GM19328 (cell line): ENCODE results near the gene ZNF141.
A peak's percentile ranks its signal among the peaks of the same experiment; 100 is the strongest.
"Not testable (repeated sequence)": the region's sequence is repeated elsewhere in the genome, so short reads cannot be mapped to it uniquely, and the experiment has no call there.

ENCODE experiments used
- ATAC-seq: cut with Tn5 transposase; IDR thresholded peaks from one replicate; pipeline ENCODE4 v1.9.1; 2021; ENCODE audit warnings: mild to moderate bottlenecking, moderate library complexity; ENCODE audit not compliant: unreplicated experiment

ZNF141 gene

DNA sequence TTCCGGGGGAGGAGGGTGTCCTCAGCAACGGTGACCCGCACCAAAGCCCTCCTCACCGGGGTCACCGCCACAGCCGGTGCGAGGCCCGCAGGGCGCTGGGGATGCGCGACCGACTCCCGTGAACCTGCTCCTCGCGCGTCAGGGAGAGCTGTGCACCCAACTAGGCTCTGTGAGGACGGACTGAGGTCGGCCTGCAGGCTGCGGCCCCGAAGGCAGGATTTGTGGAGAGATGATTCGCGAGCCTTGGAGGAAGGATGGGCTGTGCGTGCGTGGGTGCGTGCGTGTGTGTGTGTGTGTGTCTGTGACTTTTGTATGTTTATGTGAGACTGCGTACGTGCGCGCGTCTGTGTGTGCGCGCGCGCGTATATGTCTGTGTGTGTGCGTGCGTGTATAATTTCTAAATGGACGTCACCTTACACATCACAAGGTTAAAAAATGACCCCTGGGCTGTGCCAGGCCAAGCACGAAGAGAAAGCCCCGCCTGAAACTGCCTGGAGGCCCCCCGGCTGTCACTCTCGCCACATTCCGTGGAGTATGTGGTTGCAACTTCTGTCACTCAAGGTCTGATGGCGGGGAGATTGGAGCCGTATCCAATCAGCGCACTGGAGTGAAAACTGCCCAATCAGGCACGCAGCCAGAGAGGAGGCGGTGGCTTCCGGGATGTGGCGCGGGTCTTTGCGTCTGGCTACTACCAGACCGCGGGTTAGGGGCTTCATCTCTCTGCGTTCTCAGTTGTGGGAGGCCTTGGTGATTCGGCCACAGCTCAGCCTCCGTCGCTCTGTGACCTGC, at the start of gene ZNF141:
TSS of gene ZNF141 (plus strand) at position 672 of the 789 bp plus-strand sequence. CDS start 170 bp downstream, outside the sequence.
- ATAC-seq, result peak; percentile 95

DNA sequence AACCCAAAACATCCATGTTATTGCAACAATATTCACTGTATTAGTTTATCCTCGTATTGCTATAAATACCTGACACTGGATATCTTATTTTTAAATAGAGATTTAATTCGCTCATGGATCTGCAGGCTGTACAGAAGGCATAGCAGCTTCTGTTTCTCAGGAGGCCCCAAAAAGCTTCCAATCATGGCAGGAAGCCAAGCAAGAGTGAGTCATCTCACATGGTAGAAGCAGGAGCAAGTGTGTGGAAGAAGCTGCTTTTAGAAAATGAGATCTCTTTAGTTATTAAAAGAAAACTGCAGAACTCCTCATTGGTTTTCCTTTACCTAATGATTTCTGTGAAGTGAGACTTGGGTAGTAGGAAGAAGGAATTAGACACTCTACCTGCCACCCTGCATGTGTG, 48.7 kb upstream of the ZNF141 start:
- no peak for ATAC-seq

DNA sequence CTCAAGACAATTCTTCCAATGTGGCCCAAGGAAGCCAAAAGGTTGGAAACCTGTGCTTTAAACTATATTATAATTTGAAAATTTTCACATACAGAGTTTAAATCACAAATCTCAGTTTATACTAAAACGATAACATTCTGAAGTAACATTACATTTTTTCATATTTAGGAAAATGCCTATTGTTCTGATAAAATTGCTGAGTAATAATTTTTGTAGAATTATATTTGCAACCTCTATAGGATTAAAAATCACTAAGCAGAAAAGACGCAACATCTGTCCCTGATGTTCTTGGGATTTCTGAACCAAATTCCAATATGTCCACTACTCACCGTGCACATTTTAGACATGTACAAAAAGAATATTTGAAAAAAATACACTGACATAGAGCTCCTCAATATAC, 42.9 kb upstream of the ZNF141 start:
- ATAC-seq, result no peak

DNA sequence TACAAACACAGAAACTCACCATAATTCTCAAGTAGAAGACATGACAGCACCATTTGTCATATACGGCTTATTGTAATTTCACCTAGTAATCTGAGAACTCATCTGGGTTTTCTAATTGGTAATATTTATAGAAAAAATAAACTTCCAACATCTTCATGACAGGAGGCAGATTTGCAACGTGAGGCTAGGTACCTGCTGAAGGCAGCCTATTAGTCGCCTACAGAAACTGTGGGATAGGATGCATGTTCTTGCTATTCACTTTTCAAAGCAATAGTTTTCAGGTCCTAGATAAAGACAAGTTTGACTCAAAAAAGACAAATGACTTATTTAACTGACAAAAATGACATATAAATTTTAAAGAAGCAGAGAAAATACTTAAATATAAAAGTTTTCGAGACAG, 35.2 kb upstream of the ZNF141 start:
- no peak for ATAC-seq

DNA sequence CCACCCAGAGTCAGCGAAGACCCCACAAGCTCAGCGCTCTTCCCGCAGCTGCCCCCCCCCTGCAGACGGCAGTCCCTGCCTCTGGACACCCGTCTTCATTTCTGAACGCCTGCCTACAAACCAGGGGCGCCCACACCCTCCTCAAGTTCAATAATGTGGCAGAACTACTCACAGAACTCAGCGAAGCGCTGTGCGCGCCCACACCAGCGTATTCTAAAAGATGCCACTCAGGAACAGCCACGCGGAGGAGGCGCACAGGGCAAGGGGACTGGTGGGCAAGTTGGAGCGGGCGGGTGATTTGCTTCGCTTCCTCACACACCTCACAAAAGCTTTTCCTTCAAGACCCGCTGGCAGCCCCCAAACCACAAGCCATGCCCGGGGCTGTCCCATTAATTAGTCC, 33.1 kb upstream of the ZNF141 start:
- not testable (repeated sequence) for ATAC-seq

DNA sequence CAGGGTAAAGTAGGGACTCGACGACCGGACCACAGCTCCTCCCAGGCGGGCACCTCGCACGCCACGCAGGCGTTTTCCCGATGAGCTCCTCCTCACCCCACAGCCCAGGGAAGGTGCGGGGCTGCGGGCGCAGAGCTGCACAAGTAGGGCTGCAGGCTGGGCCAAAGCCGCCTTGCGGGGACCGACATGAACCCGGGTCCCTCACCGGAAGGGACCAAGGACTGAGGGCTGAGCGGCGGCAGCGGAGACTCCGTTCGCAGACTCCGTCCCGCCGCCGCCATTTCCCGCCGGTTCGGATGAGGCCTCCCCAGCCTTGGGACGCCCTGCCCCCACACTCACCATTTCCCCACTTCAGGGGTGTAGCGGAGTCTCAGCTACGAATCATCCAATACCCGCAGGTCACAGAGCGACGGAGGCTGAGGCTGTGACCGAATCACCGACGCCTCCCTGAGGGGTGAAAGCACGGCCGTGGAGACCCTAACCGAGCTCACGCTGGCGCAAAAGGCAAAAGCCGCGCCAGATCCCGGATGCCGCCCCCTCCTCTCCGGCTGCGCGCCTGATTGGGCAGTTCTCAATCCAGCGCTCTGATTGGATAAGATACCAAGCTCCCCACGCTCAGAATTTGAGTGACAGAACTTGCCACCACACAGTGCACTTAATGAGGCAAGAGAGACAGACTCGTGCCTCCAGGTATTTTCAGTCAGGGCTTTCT, 32.5 kb upstream of the ZNF141 start, which contains the start of gene ZNF732:
TSS of gene ZNF732 (minus strand) at position 506 of the 712 bp plus-strand sequence. CDS start at position 342, 164 bp downstream.
- no peak for ATAC-seq

DNA sequence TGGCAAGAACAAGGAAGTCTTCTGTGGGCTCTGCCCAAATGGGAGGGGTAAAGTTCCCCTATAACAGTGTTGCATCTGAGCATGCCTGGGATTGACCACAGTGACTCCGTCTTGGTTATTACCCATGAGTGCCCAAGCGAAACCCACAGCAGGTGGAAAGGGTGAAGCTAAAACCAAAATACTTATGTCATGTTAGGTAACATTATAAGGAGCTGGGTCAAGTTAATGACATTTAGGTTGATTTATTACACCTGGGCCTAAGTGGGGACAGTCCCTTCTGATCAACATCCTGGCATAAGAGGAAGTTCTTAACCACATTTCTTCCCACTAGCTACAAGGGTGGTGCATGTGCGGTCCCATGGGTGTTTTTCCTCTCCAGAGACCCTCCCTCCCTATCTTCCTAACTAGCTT, 31.1 kb upstream of the ZNF141 start:
- no peak for ATAC-seq

DNA sequence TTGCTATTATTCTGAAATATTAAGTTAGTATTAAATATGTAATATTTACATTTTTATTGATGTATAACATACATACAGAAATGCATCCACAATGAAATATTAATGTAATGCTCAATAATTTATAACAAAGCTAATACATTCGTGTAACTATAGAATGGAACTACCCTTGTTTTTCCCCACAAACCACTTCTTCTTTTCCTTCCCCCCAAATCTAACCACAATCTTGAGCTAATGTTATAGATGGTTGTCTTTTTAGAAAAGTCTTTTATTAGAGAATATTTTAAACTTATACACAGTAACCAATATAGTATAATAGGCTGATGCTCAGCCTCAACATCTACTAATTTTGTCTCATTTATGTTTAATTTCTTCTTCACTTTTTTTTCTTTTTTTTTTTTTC, 27.8 kb upstream of the ZNF141 start:
- no peak for ATAC-seq

DNA sequence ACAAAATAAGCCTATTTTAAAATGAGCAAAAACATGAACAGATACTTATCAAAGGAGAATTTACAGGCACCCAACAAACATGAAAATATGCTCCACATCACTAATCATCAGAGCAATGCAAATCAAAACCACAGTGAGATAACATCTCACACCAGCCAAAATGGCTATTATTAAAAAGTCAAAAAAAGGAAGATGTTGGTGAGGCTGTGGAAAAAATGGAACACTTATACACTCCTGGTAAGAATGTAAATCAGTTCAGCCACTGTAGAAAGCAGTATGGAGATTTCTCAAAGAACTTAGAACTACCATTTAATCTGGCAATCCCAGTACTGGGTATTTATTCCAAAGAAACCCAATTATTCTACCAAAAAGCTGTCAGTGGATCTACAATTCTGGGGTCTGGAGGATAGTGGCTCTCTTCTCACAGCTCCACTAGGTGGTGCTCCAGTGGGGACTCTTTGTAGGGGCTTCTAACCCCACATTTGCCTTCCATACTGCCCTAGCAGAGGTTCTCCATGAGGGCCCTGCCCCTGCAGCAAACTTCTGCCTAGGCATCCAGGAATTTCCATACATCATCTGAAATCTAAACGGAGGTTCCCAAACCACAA, 23.2 kb upstream of the ZNF141 start:
- ATAC-seq, result no peak

DNA sequence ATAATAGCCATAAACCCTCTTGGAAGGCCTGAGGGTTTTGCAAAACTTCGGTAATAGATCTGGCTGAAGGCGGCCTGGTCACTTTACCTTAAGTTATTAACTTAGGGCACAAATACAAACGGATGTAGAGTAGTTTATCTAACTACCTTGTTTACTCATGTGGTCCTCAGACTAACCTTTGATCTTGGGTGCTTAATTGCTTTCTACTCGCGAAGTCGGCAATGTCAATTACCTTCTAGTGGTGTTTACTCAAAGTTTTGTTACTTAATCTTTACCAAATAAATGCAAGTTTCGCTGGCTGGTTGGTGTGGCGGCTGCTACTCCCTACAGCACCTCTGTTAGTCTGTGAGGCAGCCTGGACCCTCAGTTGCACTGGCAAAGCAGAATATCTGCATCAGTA, 8.9 kb upstream of the ZNF141 start:
- ATAC-seq, result no peak

DNA sequence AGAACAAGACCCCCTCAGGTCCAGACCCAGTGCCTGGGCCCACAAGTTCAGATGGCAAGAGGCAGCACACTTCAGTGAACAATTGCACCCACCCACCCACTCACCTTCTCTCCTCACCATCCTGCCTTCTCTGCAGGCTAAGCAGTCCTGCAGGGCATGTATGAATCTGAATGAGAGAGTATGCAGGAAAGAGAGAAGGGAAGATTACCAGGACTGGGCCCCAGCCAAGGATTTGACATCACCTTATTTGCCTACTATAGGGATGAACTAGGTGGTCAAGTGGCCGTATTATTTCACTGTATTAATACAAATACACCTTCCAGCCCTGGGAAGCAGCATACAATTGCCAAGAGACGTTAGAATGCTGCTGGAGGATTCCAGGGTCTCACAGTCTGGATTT, 2.1 kb upstream of the ZNF141 start:
- no peak for ATAC-seq

DNA sequence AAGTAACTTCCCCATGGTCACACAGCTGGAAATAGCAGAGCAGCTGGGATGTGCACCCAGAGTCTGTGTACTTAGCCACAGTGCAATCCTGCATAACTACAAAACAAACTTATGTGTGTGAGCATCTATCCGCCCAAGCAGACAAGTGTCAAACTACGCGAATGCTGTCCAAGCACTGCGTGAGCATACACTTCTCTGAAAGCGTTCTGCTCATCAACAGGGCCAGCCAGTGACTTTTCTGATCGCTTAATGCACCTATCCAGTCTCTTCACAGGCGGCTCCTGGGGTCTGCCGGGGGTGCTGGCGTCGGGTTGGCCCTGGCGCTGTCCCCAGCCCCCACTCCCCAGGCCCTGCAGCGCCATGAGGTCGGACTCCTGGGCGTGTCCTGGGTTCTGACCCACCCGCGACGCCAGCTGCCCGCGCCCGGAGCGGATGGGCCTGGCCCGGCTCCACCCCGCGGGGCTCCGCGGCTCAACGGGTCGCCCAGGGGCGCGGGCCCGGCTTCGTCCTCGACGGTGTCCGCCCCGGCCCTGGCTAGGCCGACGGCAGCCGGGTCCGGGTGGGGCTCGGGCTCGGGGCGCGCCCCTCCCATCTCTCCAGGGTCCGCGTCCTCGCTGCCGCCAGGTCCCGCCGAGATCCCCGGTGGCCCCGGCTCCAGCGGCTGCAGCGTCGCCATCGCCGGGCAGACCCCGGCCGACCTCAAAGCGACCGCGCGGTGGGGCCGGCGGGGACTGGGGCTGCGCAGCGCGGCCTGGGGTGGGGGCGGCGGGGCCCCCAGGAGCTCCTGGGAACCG, 1.3 kb upstream of the ZNF141 start:
- no peak for ATAC-seq

DNA sequence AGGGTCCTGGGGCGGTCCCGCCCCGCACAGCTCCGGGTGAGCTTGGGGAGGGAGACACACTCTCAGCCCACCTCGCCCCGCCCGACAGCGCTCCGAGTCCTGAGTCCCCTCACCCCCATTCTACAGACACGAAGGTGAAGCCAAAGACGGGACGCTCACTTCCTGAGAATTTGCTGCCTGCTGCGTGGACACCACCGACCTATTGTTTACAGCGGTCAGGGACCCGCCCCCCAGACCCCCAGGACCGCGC, 796 bp upstream of the ZNF141 start:
- no peak for ATAC-seq

DNA sequence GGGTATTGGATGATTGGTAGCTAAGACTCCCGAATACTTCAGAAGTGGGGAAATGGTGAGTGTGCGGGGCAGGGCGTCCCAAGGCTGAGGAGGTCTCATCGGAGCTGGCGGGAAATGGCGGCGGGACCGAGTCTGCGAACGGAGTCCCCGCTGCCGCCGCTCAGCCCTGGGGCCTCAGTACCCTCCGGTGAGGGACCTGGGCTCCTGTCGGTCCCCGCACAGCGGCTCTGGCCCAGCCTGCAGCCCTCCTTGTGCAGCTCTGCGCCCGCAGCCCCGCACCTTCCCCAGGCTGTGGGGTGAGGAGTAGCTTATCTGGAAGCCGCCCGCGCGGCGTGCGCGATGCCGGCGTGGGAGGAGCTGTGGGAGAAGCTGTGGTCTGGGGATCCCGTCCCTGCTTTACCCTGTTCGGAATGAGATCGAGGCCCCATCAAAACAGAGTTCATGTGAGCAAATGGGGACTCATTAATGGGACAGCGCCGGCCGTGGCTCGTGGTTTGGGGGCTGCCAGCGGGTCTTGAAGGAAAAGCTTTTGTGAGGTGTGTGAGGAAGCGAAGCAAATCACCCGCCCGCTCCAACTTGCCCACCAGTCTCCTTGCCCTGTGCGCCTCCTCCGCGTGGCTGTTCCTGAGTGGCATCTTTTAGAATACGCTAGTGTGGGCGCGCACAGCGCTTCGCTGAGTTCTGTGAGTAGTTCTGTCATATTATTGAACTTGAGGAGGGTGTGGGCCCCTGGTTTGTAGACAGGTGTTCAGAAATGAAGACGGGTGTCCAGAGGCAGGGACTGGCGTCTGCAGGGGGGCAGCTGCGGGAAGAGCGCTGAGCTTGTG, 531 bp downstream of the ZNF141 start:
- ATAC-seq, result peak; percentile 25

DNA sequence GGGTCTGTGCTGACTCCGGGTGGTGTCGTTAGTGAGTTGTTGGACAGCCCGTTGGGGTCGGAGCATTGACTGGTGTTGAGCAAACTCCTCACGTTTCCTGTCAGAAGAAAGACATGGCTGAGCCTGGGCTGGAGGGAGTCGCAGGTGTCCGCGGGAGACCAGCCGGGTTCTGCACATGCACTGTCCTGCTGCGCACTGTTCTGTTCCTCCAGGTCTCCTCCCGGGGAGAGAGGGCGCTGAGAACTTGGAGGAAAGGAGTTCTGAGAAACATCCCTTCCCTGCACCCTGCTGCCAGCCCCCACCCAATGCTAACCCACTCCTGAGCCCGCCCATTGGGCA, 1.1 kb downstream of the ZNF141 start:
- no peak for ATAC-seq

DNA sequence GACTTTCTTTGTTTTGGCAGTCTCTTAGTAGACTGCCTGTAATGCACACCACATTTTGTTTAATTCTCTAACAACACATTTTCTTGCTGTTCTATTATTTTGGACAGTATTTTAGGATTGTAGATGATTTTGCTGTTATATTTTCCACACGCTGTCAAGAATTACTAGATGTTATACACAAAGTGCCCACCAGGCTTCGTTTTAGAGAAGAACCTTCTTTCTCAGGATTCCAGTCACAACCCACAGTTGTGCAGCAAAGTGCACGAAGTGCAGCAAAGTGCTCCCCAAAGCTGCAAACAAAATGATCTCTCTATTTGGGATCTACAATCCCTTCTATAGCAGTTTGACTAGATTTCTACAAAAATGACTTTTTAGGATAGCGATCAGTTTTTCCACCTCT, 2.4 kb downstream of the ZNF141 start:
- no peak for ATAC-seq

DNA sequence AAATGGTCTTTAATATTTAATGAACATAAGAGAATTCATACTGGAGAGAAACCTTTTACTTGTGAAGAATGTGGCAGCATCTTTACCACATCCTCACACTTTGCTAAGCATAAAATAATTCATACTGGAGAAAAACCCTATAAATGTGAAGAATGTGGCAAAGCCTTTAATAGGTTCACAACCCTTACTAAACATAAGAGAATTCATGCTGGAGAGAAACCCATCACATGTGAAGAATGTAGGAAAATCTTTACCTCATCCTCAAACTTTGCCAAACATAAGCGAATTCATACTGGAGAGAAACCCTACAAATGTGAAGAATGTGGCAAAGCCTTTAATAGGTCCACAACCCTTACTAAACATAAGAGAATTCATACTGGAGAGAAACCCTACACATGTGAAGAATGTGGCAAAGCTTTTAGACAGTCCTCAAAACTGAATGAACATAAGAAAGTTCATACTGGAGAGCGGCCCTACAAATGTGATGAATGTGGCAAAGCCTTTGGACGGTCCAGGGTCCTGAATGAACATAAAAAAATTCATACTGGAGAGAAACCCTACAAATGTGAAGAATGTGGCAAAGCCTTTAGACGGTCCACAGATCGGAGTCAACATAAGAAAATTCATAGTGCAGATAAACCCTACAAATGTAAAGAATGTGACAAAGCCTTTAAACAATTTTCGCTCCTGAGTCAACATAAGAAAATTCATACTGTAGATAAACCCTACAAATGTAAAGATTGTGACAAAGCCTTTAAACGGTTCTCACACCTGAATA, 35.6 kb downstream of the ZNF141 start:
- no peak for ATAC-seq

DNA sequence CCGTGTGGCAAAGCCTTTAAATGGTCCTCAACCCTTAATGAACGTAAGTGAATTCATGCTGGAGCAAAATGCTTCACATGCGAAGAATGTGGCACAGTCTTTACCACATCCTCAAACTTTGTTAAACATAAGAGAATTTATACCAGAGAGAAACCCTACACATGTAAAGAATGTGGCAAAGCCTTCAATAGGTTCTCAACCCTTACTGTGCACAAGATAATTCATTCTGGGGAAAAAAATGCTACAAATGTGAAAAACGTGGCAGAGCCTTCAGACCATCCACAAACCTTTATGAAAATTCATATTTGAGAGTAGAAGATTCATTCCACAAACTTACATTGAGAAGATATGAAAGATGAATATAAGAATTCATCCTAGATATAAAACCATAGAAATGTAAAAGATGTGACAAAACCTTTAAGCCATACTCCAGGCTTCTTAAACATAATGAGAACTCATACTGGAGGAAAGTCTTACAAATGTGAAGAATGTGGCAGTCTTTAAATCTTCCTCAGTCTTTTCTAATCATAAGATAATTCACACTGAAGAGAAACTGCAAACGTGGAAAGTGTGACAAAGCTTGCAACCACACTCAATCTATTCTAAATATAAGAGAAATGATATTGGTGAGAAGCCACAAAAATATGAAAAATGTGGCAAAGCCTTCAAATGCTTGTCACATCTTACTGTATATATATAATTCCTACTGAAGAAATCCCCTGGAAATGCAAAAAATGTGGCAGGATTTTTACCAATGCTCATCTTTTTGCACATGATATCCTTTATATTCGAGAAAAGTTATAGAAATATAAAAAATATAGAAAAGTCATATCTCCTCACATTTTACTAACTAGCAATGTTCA, 36.9 kb downstream of the ZNF141 start:
- no peak for ATAC-seq
